Measurements from ENCODE around the gene YIPF4. TPM values are rescaled to one million over a fixed set of nuclear protein-coding genes. Genes with fewer than 3 reads are reported as not detected.

Gene YIPF4
- total RNA-seq, 1 experiment from 2014 or later, result 23.0 TPM

DNA sequence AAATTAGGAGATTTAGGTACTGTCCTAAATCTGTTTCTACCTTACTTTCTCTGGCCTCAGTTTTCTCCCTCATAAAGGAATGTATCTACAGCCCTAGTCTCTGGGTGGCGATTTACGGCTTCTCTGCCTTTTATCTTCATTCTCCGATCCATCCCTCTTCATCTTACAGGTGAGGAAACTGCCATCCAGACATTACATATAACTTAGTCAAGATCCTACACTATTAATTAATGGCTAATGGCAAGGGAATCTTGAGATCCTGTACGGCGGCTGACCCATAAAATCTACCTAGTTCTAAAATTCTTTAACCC lies 386 bp upstream of the YIPF4 start (continued):
- TF ChIP-seq, protein P1, sequence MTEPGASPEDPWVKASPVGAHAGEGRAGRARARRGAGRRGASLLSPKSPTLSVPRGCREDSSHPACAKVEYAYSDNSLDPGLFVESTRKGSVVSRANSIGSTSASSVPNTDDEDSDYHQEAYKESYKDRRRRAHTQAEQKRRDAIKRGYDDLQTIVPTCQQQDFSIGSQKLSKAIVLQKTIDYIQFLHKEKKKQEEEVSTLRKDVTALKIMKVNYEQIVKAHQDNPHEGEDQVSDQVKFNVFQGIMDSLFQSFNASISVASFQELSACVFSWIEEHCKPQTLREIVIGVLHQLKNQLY (CRISPR knock-in tag; IDR thresholded peaks at IDR 0.05), result no peak
- TF ChIP-seq FOXP1 (CRISPR knock-in tag; IDR thresholded peaks at IDR 0.05; ENCODE audit: borderline replicate concordance), result no peak

DNA sequence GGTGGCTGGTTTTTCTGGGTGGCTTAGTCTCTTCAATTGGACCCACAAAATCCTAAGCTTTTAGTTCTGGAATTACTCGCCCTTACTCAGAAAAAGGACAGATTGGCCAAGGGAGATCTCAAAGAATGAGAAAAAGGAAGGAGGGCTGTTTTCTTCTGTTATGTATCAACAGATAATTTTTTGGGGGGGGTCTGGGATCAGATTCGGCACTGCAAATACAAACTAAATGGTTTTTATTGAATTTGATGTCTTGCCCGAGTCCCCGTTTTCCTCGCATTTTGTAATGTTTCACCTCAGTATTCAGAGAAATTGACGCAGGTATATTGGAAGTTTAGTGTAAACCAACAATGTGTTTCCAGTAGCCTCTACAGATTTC lies 762 bp downstream of the YIPF4 start:
- H3K4me3 Mint-ChIP-seq, result peak overlapping the region; percentile 84
- peak overlapping the region; percentile 90; the same call in 1 of the 2 replicates for H3K27ac Mint-ChIP-seq
- no peak for ATAC-seq
- TF ChIP-seq, protein P2, sequence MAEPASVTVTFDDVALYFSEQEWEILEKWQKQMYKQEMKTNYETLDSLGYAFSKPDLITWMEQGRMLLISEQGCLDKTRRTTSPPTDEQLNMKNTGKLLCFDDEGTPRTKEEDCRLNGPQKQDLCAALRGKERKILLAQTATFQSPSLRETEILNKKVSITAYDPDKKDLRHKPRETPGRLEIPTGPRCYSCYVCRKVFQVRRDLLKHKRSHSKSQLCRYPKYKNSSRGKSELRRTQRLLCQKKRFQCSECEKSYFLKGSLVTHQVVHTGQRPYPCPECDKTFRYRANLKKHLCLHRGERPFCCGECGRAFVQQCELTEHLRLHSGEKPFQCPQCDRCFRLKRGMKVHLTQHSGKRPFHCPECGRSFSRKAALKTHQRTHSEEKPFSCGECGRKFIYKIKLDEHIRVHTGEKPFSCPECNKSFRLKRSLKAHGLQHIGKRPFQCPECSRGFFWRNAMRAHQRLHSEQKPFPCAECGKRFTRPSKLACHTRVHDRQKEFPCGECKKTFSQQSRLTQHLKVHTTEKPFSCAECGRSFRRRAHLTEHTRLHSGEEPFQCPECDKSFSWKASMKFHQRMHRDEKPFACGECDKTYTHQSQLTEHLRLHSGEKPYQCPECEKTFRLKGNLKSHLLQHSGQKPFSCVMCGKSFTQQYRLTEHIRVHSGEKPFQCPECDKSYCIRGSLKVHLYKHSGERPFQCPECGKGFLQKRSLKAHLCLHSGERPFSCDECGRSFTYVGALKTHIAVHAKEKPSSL (CRISPR knock-in tag; conservative IDR thresholded peaks at IDR 0.05), result no peak
- TF ChIP-seq NR1H2 (CRISPR knock-in tag; IDR thresholded peaks at IDR 0.05) (no peak), ELF4 (CRISPR knock-in tag; IDR thresholded peaks at IDR 0.05; ENCODE audit: low read depth) (no peak), GABPB1 (CRISPR knock-in tag; IDR thresholded peaks at IDR 0.05) (no peak), FOXJ3 (CRISPR knock-in tag; IDR thresholded peaks at IDR 0.05; ENCODE audit: borderline replicate concordance) (no peak), NR2C2 (CRISPR knock-in tag; IDR thresholded peaks at IDR 0.05) (no peak), NFATC4 (CRISPR knock-in tag; IDR thresholded peaks at IDR 0.05) (no peak), RORB (CRISPR knock-in tag; IDR thresholded peaks at IDR 0.05) (no peak), ZNF219 (CRISPR knock-in tag; IDR thresholded peaks at IDR 0.05; ENCODE audit: borderline replicate concordance) (no peak), SOX15 (CRISPR knock-in tag; IDR thresholded peaks at IDR 0.05) (no peak), NFE2L1 (CRISPR knock-in tag; IDR thresholded peaks at IDR 0.05) (no peak), ETV6 (CRISPR knock-in tag; IDR thresholded peaks at IDR 0.05) (no peak), IRF2 (CRISPR knock-in tag; IDR thresholded peaks at IDR 0.05; ENCODE audit: borderline replicate concordance, low read depth) (no peak)
- TF ChIP-seq, protein P3, sequence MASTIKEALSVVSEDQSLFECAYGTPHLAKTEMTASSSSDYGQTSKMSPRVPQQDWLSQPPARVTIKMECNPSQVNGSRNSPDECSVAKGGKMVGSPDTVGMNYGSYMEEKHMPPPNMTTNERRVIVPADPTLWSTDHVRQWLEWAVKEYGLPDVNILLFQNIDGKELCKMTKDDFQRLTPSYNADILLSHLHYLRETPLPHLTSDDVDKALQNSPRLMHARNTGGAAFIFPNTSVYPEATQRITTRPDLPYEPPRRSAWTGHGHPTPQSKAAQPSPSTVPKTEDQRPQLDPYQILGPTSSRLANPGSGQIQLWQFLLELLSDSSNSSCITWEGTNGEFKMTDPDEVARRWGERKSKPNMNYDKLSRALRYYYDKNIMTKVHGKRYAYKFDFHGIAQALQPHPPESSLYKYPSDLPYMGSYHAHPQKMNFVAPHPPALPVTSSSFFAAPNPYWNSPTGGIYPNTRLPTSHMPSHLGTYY (CRISPR knock-in tag; IDR thresholded peaks at IDR 0.05), result no peak
- TF ChIP-seq, protein P4, sequence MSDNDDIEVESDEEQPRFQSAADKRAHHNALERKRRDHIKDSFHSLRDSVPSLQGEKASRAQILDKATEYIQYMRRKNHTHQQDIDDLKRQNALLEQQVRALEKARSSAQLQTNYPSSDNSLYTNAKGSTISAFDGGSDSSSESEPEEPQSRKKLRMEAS (CRISPR knock-in tag; IDR thresholded peaks at IDR 0.05), result no peak
- TF ChIP-seq, protein P5, sequence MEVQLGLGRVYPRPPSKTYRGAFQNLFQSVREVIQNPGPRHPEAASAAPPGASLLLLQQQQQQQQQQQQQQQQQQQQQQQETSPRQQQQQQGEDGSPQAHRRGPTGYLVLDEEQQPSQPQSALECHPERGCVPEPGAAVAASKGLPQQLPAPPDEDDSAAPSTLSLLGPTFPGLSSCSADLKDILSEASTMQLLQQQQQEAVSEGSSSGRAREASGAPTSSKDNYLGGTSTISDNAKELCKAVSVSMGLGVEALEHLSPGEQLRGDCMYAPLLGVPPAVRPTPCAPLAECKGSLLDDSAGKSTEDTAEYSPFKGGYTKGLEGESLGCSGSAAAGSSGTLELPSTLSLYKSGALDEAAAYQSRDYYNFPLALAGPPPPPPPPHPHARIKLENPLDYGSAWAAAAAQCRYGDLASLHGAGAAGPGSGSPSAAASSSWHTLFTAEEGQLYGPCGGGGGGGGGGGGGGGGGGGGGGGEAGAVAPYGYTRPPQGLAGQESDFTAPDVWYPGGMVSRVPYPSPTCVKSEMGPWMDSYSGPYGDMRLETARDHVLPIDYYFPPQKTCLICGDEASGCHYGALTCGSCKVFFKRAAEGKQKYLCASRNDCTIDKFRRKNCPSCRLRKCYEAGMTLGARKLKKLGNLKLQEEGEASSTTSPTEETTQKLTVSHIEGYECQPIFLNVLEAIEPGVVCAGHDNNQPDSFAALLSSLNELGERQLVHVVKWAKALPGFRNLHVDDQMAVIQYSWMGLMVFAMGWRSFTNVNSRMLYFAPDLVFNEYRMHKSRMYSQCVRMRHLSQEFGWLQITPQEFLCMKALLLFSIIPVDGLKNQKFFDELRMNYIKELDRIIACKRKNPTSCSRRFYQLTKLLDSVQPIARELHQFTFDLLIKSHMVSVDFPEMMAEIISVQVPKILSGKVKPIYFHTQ (CRISPR knock-in tag; IDR thresholded peaks at IDR 0.05), result no peak
- TF ChIP-seq, protein P6, sequence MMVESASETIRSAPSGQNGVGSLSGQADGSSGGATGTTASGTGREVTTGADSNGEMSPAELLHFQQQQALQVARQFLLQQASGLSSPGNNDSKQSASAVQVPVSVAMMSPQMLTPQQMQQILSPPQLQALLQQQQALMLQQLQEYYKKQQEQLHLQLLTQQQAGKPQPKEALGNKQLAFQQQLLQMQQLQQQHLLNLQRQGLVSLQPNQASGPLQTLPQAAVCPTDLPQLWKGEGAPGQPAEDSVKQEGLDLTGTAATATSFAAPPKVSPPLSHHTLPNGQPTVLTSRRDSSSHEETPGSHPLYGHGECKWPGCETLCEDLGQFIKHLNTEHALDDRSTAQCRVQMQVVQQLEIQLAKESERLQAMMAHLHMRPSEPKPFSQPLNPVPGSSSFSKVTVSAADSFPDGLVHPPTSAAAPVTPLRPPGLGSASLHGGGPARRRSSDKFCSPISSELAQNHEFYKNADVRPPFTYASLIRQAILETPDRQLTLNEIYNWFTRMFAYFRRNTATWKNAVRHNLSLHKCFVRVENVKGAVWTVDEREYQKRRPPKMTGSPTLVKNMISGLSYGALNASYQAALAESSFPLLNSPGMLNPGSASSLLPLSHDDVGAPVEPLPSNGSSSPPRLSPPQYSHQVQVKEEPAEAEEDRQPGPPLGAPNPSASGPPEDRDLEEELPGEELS (CRISPR knock-in tag; IDR thresholded peaks at IDR 0.05), result no peak
- TF ChIP-seq, protein P7, sequence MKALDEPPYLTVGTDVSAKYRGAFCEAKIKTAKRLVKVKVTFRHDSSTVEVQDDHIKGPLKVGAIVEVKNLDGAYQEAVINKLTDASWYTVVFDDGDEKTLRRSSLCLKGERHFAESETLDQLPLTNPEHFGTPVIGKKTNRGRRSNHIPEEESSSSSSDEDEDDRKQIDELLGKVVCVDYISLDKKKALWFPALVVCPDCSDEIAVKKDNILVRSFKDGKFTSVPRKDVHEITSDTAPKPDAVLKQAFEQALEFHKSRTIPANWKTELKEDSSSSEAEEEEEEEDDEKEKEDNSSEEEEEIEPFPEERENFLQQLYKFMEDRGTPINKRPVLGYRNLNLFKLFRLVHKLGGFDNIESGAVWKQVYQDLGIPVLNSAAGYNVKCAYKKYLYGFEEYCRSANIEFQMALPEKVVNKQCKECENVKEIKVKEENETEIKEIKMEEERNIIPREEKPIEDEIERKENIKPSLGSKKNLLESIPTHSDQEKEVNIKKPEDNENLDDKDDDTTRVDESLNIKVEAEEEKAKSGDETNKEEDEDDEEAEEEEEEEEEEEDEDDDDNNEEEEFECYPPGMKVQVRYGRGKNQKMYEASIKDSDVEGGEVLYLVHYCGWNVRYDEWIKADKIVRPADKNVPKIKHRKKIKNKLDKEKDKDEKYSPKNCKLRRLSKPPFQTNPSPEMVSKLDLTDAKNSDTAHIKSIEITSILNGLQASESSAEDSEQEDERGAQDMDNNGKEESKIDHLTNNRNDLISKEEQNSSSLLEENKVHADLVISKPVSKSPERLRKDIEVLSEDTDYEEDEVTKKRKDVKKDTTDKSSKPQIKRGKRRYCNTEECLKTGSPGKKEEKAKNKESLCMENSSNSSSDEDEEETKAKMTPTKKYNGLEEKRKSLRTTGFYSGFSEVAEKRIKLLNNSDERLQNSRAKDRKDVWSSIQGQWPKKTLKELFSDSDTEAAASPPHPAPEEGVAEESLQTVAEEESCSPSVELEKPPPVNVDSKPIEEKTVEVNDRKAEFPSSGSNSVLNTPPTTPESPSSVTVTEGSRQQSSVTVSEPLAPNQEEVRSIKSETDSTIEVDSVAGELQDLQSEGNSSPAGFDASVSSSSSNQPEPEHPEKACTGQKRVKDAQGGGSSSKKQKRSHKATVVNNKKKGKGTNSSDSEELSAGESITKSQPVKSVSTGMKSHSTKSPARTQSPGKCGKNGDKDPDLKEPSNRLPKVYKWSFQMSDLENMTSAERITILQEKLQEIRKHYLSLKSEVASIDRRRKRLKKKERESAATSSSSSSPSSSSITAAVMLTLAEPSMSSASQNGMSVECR (CRISPR knock-in tag; IDR thresholded peaks at IDR 0.05; ENCODE audit: borderline replicate concordance), result no peak
- TF ChIP-seq, protein P8, sequence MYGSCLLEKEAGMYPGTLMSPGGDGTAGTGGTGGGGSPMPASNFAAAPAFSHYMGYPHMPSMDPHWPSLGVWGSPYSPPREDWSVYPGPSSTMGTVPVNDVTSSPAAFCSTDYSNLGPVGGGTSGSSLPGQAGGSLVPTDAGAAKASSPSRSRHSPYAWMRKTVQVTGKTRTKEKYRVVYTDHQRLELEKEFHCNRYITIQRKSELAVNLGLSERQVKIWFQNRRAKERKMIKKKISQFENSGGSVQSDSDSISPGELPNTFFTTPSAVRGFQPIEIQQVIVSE (CRISPR knock-in tag; IDR thresholded peaks at IDR 0.05; ENCODE audit: borderline replicate concordance), result no peak
- no peak for DNase-seq (ENCODE audit: low spot score)
- CTCF ChIA-PET, result no interaction called here
- H3K27me3 Mint-ChIP-seq (ENCODE audit: low read depth), result peaks cover 7% of the 10 kb centered on the region
- peaks cover 9% of the 10 kb centered on the region for H3K4me1 Mint-ChIP-seq
- peaks cover 5% of the 10 kb centered on the region for H3K36me3 Mint-ChIP-seq
- no peaks in the 10 kb centered on the region for H3K9me3 Mint-ChIP-seq
- POLR2A ChIA-PET, result interaction anchor here (0.8 kb wide), 1 partner anchor 112 kb away, joined by 3 read pairs; the partner anchor contains the start of gene SLC30A6
